ENCODE data around the gene MRPS5.

Gene MRPS5

GRCh38 chr2:95059656-95060370 lies 61.8 kb downstream of the MRPS5 start:
- no peak for DNase-seq

DNA sequence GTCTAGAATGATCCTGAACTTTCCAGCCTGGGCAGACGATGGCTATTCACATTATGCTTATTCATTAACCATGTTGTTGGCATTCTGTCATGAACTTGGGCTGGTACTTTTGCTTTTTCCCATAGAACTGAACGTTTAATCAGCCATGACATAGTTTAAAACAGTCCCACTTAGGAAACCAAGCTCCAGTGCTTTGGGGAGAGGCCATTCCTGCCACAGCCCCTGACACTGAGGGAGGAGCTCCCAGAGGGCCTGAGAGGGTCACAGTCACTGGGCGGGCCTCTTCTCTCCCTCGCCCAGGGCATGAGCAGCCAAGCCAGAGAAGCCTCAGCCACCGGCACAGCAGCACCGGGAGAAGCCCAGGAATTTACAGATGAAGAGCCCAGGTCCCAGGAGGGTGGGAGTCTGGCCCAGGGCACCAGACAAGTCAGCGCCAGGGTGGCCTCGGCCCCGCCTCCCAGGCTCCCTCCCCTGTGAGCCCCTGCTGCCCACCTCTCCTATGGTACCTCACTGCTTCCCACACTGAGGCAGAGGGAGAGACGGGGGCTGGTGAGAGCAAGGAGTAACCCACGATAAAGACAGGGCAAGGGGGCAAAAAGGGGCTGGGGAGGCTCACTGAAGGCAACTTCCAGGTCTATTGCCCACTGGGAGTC lies 62.5 kb downstream of the MRPS5 start:
- no peak for DNase-seq

- no peak for DNase-seq
These were observed 63.1 kb downstream of the MRPS5 start for GRCh38 chr2:95058466-95058988.

DNA sequence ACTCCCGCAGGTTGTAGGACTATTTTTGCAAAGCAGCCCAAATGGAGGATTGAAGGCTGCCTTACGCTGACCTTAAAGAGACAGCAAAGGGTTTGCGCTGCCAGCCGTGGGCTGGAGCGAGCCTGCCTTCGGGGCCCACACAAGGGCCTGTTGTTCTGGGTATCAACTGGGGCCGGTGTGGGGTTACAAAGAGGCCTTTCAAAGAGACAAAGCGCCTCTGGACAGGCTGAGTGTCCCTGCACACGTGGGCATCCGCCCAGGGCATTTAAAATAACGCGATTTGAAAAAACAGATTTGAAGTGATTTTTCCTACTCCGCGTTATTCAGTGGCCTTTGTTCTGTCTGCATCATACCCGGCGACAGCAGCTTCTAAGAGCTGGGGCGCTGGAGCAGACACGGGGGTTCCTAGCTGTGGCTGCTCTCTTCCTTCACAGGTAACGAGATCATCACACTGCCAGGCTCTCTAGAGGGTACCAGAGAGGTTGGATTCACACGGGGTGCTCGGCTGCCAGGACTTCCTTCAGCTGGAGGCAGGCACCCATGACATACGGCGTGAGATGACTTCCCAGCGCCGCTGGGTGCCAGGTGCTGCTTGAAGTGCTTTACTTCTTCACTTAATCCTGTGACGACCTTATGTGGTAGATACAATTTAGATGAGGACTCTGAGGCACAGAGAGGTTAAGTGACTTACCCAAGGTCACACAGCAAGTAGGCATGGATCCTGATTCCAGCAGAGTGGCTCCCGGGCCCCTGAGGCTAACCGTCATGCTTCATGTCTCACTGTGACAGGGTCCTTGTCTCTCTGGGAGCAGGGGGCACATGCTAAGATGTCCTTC lies 63.9 kb downstream of the MRPS5 start:
- no peak for DNase-seq

DNA sequence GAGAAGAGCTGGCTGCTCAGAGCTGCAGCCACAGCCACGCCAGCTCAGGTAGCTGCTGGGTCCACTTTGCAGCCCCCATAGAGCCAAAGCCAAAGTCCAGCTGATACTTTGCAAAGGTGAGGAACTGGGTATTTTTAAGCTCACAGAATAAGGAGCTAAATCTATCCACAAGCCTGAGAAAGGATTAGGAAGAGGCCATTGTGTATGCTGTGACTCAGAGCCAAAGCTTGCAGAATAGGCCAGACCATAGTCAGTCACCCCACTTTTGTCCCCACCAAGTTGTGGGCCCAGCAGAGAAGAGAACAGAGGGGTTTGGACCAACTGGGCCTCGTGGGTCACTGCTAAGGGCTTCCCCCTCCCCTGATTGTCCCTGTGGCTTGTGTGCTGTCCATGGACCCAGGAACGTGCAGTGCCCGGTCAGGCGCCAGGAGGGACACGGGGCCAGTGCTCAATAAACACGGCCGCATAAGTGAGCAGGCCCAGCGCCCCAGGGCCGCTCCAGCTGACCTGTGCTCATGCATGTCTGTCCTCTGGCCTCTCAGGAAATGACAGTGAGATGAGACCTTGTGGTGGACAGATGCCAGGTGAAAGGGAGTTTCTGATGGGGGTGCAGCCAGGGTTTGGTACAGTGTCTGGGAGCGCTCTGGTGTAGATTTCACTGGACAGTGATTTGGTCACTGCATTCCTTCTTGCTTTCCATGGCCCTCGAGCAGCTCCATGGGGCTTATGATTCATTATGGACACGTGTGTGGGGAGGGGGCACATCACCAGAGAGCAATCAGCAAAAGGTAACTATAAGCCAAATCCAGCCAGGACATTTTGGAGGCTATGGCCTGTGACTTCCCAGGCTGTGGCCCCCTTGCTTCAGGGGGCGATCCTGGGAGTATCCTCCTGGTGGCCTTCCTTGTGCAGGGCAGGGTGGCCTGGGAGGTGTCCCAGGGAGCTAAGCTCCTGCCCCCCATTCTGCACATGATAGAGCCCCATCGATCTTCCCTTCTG lies 64.8 kb downstream of the MRPS5 start:
- no peak for DNase-seq

DNA sequence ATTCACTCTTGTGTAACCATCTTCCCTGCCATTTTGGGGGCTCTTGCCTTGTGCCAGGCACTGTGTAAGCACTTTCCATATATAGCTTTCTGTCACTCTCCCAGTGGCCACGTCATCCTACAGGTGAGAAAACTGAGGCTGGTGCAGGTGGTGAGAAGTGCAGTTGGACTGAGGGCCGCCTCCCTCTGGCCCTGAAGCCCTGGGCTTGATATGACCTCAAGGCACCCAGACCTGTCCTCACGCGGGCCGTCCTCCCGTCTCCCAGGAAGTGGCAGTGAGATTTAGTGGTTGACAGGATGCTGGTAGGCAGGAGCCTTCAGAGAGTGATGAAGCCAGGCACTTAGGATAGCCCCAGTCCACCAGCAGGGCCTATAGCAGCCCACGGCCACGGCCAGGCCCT lies 65.6 kb downstream of the MRPS5 start:
- DNase-seq: no peak

DNA sequence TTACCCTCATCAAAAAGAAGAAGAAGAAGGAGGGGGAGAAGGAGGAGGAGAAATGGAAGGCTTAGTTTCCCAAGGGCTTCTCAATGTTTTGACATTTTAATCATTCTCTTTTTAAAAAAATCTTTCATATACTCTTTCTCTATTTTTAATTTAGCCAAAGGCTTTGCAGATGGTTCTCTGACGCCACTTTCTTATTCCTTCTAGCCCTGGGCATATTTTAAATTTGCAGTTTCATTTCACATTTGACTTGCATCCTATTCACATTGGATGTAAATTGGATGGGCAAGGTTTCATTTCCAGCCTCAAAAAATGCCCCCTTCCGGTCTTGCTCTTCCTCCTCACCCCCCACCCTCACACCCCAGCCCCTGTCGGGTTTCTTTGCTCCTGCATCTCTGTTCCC lies 66.3 kb downstream of the MRPS5 start:
- DNase-seq: no peak

DNA sequence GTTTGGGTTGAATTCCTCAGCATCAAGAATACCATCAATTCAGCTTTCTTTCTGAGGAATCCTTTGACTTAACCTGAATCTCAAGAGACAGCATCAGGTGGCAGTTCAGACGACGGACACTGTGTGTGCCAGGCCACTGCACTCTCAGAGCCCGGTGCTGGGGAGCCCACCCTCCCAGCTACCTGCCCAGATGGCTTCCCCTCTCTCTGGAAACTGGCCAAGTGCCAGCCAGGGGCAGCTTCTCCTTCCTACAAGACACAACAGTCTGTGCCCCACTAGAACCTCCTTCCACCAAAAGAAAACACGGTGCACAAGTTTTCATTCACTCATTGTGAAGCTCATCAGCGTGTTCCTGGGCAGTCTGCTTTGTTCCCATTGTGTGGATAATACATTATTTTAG lies 67.6 kb downstream of the MRPS5 start:
- DNase-seq: no peak

DNA sequence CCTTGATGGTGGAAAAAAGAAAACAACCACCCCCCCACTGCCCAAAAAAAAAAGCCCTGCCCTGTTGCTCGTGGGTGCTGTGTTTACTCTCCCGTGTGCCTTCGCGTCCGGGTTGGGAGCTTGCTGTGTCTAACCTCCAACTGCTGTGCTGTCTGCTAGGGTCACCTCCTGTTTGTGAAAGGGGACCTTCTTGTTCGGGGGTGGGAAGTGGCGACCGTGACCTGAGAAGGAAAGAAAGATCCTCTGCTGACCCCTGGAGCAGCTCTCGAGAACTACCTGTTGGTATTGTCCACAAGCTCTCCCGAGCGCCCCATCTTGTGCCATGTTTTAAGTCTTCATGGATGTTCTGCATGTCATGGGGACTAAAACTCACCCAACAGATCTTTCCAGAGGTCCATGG lies 68.1 kb downstream of the MRPS5 start:
- DNase-seq: no peak

- DNase-seq: no peak
These were observed 68.7 kb downstream of the MRPS5 start for GRCh38 chr2:95052804-95053479.

- no peak for DNase-seq
These were observed 69.3 kb downstream of the MRPS5 start for GRCh38 chr2:95052307-95052706.

DNA sequence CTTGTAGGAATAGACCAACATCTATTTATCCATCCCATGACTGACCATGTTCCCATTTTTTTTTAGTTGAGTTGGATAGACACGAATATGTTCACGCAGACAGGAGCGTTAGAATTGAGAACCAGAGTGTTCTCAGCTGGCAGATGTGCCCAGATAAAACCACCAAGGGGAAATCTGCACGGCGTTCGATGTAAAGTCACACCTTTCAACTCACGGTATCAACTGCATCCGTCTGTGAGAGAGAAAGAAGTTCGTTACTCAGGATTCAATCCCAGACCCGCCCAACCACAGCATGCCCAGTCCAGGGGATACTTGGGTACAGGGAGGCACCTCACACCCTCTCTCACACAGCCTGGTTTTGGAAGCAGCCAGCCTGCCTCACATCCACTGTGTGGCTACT lies 70.0 kb downstream of the MRPS5 start:
- no peak for DNase-seq

DNA sequence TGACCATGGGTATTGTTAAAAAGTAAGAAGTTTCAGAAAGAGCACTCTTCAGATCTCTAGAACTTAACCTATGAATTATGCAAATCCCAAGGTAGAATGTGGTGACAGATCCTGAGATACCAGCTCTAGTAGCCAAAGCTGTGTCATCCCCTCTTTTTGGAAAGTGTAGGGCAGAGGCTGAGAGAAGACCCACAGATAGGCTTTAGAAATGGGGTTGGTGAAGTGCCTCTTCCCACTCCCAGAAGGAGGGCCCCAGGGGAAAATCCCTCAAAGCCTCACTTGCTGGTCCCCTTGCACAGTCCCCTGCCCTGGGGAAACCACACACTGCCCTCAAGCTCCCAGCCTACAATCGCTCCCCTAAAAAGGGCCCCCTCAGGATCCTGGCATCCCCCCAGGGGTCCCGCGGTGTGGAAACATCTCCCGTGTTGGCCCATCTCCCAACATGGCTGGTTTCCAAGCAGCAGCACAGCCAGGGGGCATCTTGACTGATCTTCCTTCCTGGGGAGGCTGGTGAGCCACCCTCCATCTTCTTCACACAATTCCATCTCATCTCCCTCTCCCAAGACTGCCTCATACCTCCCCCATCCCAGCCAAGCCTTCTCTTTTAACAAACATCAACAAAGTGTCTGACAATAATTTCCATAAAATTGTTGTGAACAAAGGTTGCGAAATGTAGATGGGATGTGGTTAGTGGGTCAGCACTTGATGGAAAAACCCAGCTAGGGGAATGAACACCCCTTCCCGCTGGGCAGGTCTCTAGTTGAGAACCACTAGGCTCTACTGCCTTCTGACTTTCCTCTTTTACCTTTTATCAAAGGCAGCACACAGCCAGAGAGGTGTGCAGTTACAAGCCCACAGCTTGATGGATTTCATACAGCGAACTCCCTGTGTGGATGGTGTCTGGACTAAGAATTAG lies 71.0 kb downstream of the MRPS5 start:
- no peak for DNase-seq

DNA sequence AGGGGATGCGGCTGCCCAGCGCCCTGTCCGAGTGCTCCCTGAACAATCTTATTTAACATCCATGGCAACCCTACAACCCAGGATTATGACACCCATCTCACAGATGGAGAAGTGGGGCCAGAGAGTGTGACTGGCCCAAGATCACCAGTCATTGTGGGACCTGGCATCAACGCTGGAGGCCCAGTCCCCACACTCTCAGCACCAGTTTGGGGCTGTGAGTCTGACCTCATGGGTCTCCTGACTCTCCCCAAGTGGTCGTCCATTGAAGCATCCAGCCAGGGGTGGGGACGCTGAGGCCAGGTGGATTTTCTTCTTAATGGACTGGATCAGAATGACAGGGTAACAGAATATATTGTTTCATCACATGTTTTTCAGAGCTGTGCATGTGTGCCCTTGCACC lies 71.6 kb downstream of the MRPS5 start:
- DNase-seq: no peak

DNA sequence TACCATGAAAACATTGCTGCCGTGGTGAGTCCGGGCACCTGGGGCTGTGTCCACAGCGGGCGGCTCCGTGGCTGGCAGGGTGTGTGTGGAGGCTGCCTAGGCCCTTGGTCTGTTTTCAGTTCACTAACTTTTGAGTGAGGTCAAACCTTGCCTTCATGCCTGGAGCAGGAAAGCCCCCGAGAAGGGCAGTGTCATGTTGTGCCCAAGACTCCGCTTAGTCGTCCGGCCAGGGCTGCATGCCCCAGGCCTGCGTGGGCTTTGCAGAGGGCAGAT lies 72.0 kb downstream of the MRPS5 start:
- DNase-seq: no peak

DNA sequence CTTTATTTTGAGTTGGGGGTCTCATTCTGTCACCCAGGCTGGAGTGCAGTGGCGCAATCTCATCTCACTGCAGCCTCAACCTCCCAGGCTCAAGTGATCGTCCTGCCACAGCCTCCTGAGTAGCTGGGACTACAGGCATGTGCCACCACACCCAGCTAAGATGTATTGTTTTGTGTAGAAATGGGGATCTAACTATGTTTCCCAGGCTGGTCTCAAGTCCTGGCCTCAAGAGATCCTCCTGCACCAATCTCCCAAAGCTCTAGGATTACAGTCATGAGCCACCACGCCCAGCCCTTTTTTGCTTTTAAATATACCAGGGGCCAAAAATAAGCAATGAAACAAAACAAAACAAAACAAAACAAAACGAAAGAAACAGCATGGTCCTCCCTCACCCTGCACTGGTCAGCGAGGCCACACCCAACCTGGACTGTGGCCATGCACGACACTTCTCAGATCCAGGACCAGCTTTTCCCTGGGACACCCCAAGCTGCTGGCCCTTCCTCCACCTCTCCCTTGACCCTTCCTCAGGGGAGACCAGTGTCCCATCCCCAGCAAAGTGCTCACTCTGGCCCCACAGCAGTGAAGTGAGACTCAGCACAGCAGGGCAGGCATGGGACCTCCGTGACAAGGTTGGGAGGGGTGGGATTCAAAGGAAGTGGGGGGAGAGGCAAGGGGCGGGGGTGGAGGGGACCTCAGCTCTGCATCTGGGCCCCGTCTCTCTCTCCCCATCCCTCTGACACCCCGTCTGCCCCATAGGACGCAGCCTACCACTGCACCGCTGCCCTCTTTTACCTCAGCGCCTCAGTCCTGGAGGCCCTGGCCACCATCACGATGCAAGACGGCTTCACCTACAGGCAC lies 72.6 kb downstream of the MRPS5 start:
- no peak for DNase-seq

DNA sequence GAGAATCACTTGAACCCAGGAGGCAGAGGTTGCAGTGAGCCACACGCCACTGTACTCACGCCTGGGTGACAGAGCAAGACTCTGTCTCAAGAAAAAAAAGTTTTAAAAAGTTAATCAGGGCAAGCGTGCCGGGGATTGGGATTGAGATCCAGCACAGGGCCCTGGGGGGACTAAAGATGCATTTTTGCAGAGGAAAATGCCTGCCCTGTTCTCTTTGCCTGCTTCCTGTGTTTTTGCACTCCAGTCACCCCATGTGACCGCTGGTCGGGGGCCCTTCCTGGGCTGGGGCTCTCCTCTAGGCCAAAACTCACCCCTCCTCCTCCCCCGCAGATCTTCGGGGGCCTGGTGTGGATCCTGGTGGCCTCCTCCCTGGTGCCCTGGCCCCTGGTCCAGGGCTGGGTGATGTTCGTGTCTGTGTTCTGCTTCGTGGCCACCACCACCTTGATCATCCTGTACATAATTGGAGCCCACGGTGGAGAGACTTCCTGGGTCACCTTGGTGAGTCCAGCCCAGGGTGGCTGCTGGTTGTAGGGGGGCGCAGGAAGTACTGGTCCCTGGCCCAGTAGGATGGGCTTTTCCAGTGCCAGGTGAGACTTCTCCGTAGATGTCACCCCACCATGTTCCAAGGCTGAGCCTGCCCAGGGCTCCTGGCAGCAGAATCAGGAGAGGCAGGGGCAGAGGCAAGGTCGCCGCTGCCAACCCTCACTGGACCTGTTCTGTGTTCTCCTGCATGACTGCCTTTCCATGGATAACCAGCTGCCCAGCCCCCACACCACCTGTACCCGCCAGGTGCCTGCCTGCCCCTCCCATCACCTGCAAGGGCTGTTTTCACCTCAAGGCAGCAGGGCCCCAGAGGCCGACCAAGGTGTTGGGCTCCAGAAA lies 73.7 kb downstream of the MRPS5 start:
- no peak for DNase-seq

GRCh38 chr2:95046371-95047112 lies 75.1 kb downstream of the MRPS5 start:
- no peak for DNase-seq

Measured in stimulated activated CD4-positive, alpha-beta T cell treated with anti-CD3 and anti-CD28 coated beads, Interleukin-4, amount 100 ng/mL, for 24 hours (primary cell).